Stimulated activated CD4-positive, alpha-beta T cell treated with anti-CD3 and anti-CD28 coated beads, Interleukin-1b, Interleukin-23, amount 100 ng/mL, for 48 hours (primary cell): ENCODE results near the gene ACTR2.
"Not testable (repeated sequence)": the region's sequence is repeated elsewhere in the genome, so short reads cannot be mapped to it uniquely, and the experiment has no call there.

Experiments used
- DNase-seq: peaks from one replicate; pipeline ENCODE4 v3.0.0-alpha.2; 2020

Gene ACTR2

DNA sequence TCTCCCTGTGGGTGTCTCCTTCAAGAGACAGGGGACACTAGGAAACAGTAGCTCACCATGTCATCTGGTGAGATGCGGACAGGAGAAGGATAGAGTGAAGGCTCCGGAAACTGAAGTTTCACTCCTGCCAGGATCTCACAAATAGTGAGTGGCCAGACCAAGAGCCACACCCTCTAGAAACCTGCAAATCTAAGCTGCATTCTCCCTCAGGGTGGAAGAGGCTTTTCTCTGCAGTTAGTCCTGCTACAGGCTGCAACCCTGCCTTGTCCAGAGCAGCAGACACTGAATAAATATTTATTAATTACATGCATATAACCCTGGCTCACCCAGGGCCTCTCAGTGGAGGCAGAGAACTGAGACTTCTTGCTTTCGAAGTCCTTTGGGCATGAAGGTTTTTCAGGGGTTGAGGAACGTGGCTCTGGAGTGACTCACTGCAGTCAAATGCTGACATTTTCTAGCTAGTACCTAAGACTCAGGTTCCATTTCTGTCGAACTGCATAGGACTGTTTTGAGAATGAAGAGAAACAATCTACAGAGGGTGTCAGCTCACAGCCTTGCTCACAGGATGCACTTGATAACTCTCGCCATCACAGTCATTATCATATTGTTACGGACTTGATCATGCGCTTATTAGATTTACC lies 87.3 kb downstream of the ACTR2 start:
- DNase-seq, result no peak

GRCh38 chr2:65316072-65316471 lies 88.4 kb downstream of the ACTR2 start:
- DNase-seq, result no peak

DNA sequence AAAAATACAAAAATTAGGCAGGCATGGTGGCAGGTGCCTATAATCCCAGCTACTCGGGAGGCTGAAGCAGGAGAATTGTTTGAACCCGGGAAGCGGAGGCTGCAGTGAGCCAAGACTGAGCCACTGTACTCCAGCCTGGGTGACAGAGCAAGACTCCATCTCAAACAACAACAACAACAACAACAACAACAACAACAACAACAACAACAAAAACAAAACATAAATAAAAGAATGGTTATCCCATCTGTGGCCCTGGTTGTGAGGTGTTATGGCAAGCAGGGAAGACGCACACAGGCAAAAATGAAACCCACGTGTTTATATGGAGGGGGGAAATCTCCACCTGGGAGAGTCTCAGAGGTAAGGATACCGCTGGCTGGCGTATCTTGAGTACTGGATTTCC lies 89.7 kb downstream of the ACTR2 start:
- DNase-seq, result not testable (repeated sequence)

DNA sequence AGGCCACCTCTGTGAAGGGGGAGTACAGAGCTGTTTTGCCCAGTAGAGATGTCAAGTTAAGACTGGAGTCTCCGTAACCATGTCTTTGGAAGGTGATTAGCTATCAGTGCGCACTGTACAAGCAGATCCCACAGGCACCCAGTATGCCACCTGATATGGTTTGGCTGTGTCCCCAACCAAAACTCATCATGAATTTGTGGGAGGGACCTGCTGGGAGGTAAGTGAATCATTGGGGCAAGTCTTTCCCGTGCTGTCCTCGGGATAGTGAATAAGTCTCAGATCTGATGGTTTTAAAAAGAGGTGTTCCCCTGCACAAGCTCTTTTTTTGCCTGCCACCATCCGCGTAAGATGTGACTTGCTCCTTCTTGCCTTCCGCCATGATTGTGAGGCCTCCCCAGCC lies 90.2 kb downstream of the ACTR2 start:
- no peak for DNase-seq

GRCh38 chr2:65319072-65319673 lies 91.5 kb downstream of the ACTR2 start:
- no peak for DNase-seq

- no peak for DNase-seq
Measured at GRCh38 chr2:65319674-65320041, 92.0 kb downstream of the ACTR2 start.

DNA sequence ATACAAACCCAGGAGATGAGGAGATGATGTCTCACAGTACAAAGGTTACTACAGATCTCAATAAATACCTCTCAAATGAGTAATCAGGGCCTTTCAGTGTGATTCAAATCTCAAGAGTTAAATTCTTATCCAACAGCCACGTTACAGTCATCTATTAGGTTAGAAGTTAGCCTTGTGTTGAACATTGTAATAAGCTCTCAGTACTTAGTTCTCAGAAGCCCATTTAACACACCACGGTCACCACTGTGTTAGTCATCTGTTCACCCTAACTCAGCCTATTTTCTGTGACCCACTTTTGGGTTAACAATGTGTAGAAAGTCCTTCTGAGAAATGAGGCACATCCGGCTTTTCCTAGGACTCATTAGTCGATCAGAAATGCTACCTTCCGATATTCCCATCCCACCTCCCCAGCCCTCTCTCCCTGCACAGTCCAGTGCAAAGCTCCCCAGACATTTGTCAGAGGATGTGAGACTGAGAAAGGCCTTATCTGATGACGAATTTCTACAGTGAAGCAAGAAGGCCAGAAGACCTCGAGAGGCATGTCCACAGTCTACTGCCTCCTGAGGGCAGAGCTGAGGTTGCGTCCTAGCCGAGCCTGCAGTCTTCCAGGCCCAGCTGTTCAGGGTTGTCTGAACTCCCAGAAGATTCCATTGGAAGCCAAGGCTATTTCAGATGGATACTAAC lies 92.6 kb downstream of the ACTR2 start:
- DNase-seq, result peak; percentile 31
